HT1080 (cell line): ENCODE data around the gene UBASH3B. TPM values are rescaled to one million over a fixed set of nuclear protein-coding genes. Genes with fewer than 3 reads are reported as not detected.
A peak's percentile ranks its signal among the peaks of the same experiment; 100 is the strongest.

Experiments
- DNase-seq: peaks from one replicate; pipeline ENCODE4 v3.0.0-alpha.2; 2015; ENCODE audit warnings: low read depth
- total RNA-seq: library from RNA; depleted of rRNA; stranded (reverse); fragments of >200 nt; shearing (Covaris generic); gene quantifications from 2 replicates; pipeline ENCODE4 v1.2.3, GENCODE V29; 2014

Gene UBASH3B
- total RNA-seq, 1 experiment from 2014 or later: 175 TPM

DNA sequence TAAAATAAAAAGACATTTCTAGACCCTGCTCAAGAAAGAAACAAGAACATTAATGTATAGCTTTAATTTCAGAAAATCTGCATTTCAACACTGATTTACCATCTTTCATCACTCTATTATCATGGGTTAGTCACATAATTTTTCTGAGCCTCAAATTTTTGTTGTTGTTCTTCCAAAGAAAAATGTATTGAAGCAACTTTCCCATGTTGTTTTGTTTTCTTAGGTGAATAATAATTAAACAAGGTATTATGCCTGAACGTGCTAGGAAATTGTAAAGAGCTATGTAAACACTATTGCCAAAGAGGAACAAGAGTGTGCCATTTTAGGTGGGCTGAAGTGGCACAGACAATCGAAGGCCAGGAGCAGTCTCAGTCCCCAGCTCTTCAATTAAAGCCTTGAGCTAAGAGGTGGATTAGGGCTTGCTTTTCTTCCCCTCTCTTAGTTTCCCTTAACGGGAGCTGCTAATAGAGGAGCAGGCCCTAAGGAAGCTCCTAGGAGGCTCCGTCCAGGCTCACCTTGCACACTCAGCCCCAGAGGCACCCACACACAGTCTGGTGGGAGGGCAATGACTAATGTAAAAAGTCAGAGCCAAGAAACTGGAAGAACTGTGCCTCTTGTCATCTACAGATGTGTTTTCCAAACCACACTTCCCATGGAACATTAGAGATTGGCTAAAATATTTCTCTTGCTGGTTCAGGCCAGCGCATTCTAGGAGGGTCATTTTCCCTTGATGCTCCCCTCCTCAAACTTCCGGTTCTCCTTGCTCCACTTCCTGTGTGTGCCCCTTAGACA lies 8.8 kb upstream of the UBASH3B start:
- peak; percentile 80 for DNase-seq

DNA sequence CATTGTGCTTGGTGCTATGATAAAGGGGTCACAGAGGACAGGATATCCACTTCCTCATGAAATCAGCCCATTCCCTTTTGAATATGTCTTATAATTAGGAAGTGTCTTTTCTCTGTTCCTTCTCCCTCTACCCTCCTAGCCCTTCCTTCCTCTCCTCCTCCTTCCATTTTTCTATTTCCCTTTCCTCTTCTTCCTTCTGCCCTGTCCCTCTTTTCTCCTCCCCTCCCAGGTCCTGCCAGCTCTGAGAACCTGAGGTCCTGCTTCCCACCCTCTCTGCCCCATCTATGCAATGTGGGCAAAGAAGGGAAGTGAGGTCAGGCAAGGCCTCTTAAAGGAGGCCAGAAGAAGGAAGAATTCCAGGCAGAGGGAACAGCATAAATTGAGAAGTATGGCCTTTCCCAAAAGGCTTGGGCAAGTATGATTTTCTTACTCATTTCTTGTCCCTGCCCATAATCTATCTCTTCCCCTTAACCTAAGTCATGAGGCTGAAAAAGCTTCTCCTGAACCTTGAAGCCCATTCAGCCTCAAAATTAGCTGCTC lies 7.7 kb upstream of the UBASH3B start:
- DNase-seq: no peak

DNA sequence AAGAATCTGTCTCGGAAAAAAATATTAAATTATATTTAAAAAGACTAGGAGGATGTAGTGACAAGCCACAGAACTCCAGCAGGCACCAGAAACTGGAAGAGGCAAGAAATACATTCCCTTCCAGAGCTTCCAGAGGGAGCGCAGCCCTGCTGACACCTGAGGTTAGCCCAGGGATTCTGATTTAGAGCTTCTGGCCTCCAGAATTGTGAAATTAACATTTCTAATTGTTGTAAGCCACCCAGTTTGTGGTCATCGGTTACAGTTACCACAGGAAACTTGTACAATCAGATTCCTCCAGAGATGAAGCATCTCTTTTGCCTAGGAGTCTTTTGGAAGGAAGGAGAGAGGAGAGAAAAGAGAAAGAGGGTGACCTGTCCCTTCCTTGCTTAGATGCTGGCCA lies 6.4 kb upstream of the UBASH3B start:
- DNase-seq: no peak

DNA sequence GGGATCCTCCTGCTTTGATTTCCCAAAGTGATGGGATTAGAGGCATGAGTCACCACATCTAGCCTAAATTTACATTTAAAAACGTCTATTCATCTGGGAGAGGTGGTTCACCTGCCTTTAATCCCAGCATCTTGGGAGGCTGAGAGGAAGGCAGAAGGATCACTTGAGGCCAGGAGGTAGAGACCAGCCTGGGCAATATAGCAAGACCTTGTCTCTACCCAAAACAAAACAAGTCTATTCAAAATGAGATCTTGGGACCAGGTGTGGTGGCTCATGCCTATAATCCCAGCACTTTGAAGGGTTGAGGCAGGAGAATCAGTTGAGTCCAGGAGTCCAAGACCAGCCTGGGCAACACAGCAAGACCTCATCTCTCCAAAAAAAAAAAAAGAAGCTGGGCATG lies 4.9 kb upstream of the UBASH3B start:
- DNase-seq: no peak

DNA sequence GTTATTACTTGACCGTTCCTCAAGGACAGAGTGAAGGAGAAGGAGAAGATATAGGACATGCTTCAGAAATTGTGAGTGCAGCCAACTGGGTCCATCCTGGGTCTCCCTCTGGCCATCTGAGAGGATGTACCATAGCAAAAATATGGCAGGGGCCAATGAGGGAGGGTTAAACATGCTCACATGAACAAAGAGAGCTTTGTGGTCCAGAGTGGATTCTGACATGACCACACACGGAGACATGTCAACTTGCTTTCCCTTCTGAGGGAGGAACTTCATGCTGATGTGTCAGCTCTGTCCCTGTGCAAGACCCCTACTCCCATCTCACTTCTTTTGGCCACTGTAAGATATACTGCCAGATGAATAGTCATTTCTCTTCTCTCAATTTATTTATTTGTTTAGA lies 3.0 kb upstream of the UBASH3B start:
- no peak for DNase-seq

DNA sequence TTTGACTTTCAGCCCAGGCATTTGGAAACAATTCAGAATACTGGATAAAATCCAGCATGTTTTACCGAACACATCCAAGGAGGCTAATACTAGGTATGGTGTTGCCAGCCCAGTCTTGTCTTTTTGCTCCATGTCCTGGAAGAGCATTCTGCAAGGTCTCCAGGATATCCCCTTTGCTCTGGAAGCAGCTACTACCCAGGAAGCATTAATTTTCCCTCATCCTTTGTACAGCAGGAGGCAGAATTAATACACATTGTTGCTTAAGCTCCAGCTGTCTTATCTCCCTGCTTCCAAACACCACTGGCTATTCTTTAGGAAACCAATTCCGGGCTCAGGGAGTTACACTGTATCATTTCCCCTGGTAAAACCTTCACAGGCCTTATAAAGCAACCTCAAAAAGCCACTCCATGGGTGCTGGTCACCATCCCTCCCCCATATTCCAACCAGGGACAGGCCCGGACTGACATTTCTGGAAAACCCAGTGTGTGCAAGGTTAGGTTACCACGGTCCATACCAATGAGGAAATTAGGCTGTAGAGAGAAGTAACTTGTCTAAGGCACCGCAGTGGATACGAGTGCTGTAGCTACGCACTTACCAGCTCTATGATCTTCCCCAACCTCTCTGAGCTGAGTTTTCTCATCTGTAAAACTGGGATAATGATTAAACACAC lies 1.5 kb upstream of the UBASH3B start:
- DNase-seq: no peak

DNA sequence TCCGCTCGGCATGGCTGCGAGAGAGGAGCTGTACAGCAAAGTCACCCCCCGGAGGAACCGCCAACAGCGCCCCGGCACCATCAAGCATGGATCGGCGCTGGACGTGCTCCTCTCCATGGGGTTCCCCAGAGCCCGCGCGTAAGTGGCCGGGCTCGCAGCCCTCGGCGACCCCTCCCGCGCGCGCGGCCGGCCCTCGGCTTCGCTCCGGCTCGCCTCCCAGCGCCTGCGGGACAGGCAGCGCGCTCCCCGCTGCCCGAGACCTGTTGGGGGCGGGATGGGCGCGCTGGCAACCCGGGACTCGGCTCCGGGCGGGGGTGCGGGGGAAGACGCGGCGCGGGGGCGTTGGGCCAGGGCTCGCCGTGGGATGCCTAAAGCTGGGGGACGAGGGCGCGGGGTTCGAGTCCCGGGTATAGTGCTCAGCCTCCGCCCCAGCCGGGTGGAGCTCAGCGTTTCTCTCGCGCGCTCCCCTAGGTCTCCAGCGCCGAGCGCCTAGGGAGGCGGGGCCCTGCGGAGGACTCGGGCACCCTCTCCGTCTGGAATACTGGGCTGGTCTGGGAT lies 630 bp downstream of the UBASH3B start:
- no peak for DNase-seq

DNA sequence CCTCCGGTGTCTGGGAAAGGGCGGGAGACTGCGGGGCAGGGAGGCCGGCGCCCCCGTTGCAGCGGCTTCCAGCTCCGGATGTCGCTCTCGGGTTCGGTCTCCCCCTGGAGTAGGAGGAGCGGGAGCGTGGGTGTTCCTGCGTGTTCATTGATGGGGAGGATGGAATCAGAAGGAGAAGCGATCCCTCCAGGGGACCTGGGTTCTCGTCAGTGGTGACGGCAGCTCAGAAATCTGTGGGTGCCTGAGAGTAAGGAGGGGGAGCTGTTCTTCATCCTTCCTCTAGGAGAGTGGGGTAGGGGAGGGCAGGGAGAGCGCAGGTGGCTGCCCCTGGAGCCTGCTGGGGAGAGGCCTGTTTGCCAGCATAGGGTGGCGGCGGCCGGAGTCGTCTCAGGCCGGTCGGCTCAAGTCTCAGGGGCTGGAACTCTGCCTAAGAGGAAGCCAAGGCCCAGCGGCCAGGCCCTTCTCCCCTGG lies 1.1 kb downstream of the UBASH3B start:
- peak; percentile 63 for DNase-seq

DNA sequence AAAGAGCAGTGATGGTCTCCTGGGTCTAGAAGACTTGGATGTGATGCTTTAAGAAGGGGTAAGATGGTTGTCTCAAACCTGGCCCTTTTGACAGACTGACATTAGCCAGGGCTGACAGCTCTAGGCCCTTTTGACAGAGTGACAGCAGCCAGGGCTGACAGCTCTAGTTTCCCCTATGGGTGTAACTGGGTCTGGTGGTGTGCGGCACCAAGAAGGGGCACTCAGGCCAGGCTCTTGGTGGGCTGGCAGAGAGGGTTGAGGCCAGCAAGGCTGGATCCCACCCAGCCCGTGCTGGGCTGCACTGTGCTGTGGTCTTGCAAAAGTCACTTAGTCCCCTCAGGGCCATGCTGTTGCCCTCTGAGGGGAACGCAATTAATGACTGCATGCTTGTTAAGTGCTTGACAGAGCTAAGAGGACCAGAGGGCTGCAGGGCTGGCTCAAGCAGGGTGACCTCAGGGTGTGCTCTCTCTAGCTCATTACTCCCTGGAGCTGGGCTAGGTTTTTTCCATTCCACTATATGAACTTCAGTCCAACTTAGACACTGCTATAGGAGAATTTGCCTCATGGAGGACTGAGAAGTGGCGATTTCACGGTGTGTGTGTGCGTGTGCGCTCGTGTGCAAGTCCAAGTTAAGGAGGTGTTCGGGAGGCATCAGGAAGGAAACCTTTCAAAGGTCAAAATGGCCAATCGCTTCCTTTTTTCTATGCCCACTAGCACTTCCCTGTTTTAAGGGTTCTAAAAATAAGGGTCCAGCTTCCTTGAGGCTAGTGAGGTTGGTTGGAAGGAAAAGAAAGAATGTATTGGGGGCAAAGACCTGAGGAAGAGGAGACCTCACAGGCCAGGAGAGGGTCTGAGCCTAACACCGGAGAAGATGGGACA lies 4.4 kb downstream of the UBASH3B start:
- no peak for DNase-seq

DNA sequence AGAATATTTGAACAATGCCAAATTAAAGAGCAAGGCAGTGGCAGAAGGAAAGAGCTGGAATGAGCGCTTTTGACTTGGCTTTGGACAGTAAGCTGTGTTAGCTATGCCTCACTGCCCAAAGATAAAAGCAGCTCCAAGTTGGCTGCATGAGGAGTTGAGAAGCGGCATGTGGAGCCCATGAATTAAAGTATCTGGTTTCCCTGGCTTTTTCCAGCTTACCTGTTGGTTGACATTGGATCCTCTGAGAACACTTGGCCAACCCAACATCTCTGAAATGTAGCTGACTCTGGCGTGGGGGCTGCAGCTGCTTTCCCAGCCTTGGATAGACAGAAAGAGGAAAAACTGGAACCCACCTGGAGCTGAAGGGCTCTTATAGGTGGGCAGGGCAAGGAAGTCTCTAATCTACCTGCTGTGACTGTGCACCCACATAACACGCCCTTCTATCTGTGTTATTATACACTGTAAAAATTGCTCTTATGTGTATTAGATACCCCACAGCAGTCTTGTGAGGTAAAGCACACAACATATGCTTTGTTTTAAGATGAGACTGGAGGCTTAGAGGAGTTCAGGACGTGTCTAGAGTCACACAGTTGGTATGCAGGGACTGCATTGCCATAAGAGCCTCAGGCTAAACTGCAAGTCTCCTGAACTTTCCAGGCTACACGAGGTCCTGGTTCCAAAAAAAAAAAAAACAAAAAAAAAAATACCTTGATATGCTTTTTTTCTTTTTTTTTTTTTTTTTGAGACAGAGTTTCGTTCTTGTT lies 5.8 kb downstream of the UBASH3B start:
- peak; percentile 52 for DNase-seq

DNA sequence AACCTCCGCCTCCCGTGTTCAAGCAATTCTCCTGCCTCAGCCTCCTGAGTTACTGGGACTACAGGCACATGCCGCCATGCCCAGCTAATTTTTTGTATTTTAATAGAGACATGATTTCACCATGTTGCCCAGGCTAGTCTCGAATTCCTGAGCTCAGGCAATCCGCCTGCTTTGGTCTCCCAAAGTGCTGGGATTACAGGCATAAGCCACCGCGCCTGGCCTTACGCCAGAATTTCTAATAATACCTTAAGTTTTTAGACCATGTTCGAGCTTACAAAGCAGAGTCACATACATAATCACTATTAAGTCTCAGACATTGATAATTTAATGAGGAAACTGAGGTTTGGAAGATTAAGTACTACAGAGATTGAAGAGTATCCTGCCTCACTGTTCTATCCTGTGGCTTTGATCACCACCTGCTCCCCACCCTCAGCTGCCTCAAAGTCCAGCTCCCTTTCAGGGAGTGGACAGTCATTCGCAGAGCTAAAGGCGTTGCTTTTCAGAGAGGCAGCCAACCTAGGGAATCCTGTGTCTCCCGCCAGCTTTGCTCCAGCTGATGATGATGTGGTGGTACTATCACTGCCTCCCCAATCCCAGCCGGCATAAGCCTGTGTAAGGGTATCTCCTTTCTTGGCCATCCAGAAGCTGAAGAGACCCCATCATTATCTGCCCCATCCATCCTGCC lies 7.7 kb downstream of the UBASH3B start:
- no peak for DNase-seq

DNA sequence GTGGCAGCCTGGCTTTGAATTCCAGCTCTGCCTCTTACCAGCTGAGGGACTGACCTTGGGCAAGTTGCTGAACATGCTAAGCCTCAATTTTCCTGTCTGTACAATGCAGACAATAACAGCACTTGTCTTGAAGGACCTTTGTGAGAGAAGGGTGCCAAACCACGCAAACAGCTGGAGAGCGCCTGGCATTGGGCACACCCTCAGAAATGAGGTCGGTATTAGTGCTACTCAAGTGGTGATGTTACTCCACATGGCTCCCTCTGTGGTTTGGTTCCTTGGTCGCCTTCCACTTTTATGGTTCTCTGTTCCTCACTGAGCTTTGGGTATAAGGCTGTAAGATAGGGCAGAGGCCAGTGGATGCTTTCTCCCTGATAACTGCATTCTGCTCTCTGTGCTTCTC lies 8.2 kb downstream of the UBASH3B start:
- DNase-seq: peak; percentile 53

DNA sequence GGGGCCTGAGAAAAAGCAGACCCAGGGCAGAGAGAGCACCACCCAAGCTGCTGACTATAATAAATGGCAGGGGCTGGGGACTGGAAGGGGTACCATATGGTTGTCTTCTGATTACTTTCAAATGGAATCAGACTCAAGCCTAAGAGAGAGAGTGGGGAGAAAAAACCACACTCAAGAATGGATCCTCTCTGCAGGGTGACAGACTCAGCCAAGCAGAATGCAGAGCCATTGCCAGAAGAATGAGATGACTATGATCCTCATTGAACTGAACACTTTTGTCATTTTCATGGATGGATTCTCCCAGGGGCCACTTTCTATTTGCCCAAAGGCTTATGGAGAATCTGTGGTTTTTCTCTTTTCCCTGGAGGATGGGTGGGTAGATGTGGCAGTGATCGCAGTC lies 8.7 kb downstream of the UBASH3B start:
- DNase-seq: no peak

DNA sequence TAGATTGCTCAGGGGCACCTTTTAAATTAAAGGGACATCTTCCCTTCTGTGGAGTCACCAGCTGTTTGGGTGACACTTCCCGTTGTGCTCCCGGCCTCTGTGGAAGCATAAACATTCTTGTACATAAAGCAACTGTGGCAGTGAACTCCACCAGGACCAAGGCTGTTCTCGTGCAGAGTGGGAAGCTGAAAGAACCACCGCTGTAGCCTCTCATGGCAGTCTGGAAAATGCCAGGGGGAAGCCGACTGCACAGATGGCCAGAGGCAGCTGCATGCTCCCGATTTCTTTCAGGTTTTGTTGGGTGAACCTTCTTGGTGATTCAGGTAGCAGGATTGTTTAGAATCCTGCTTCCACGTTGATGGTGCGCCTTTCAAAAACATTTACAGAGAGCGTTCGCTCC lies 10.3 kb downstream of the UBASH3B start:
- no peak for DNase-seq

DNA sequence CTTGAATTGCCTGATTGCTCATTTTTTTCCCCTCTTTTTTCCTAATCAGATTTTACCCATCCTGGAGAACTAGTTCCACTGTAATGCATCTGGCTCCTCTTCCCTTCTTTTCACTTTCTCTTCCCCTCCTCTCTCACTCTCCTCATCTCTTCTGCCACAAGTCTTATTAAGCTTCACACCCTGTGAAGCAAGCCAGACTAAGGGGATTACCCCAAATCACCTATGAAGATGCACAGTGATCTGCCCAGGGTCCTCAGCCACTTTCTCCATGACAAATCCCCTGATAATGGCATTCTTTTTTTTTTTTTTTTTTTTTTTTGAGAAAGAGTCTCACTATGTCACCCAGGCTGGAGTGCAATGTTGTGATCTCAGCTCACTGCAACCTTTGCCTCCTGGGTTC lies 11.2 kb downstream of the UBASH3B start:
- no peak for DNase-seq

DNA sequence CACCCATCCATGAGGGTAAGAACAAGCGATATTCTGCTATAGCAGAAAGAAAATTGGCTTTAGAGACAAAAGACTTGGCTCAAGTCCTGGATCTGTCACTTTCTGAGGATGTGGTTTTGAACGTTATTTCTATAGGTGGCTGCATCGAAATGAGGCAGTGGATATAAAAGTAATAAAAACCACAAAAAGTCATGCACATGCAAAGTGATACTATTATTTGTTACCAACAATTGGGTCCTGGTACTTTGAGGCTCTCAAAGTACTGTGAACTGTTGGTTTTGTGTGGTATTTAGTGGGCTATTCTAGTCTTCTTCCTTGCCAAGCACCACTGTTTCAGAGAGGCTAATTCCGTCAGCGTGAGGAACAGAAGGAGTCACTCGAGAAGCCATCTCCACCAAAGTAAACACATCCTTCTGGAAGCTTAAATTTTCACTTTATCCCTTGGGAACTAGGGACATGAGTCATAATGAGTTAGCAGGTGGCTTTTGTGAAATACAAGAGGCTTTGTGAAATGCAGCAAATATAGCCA lies 13.1 kb downstream of the UBASH3B start:
- peak; percentile 97 for DNase-seq

DNA sequence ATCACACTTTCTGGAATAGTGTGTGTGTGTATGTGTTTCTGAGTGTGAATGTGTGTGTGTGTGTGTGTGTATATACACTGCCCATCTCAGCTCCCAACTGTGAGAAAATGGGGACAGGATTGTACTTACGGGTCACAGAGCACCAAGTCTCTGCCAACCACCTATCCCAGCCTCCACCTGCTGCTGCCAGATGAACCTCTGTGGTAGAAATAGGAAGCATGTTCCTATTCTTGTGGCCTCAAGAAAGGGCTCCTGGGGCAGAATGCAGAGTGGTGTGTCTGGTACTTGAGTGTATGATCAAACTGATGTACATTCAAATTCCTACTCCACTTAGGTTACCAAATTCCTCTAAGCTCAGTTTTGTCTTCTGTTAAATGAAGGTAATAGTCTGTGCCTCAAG lies 14.6 kb downstream of the UBASH3B start:
- no peak for DNase-seq

DNA sequence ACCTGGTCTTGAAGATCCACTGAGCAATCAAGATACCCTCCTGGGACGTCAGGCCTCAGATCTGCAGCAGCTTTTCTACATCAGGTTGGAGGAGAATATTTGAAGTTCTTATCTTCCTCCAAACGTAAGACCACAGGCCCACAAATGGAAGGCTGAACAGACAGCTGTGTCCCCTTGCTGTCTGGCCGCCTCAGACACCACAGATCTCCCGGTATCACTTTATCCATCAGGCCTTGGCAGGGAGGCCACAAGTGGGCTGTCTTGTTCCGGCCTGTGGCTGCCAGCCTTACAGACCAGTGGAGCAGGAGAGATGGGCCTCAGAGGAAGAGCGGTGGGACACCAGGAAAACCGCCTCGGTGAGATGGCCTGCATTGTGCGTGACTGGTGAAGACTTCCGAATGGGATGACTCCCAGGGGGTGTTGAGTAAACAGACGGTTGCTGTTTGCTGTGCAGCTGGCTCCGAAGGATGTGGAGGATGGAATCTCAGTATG lies 15.9 kb downstream of the UBASH3B start:
- DNase-seq: no peak

DNA sequence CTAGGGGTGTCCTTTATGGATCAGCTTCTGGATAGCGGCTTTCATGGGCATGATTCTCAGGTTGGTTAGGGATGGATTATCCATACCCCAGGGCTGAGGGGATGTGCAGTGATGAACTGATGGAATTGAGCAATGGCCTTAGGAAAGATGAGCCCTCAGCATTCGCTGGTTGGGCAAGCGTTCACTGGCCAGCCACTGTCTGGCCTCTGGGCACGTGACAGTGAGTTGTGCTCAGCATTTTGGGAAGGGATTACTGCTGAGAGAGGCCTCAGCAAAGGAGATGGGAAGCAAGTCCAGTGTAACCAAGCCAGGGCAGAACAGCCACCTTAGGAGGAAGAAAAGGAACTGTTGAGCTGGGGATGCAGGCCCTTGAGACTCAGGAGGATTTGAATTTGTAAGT lies 17.4 kb downstream of the UBASH3B start:
- DNase-seq: no peak

DNA sequence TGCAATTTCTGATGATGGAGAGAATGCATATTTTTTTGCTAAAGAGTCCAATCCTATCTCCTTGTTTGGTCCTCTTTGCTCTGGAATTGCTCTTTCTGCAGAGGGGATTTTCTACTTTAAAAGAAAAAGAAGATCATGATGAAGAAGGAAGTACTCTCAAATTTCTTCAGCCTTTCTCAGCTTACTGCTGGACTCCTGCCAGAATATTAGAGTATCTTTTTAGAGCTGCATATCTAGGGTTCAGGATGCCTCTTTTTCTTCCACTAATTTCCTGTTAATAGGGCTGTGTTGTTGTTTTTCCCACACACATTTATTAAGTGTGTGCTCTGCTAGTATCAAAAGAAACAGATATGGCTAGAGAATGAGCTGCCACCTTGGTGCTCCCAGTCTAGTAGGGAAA lies 18.2 kb downstream of the UBASH3B start:
- DNase-seq: no peak
